Pancreas (tissue), 10 donors: Measurements from ENCODE around the gene UBL3. TPM values are rescaled to one million over a fixed set of nuclear protein-coding genes. Genes with fewer than 3 reads are reported as not detected.

Source experiments
- ATAC-seq, 4 donors: fragments of 200-7000 bp; cut with Tn5 transposase; one replicate each; pipeline versions ENCODE4 v1.8.0 to v1.9.1; 2020; ENCODE audit warnings: mild to moderate bottlenecking in 4 of 4, moderate library complexity in 4 of 4
- DNase-seq, 6 donors: peaks; one replicate each; pipeline ENCODE4 v3.0.0-alpha.2; 2020
- FAIRE-seq: peaks from 2 replicates; lab custom pipeline; 2012; peaks lifted over from hg19 to GRCh38; lab: Jason Lieb, UNC
- H3K27ac ChIP-seq, 4 donors: fragments of 200-600 bp; sonication (generic); 1 replicate in 3 of 4; 2 replicates in 1 of 4; pipeline versions ENCODE4 v1.5.0 to v1.8.0; 2020
- H3K27me3 ChIP-seq, 4 donors: fragments of 200-600 bp; one replicate each; pipeline ENCODE4 v1.8.0; 2021
- H3K36me3 ChIP-seq, 3 donors: fragments of 200-600 bp; sonication (generic) in 1 of 3; one replicate each; pipeline versions ENCODE4 v1.5.0 to v1.8.0; 2020 to 2021
- H3K4me1 ChIP-seq, 3 donors: fragments of 200-600 bp; one replicate each; pipeline ENCODE4 v1.8.0; 2021
- H3K4me3 ChIP-seq, 4 donors: fragments of 200-600 bp; sonication (generic) in 2 of 4; one replicate each; pipeline versions ENCODE4 v1.5.0 to v1.8.0; 2020 to 2021
- H3K9me3 ChIP-seq, 4 donors: fragments of 200-600 bp; one replicate each; pipeline ENCODE4 v1.8.0; 2021
- CTCF ChIP-seq, 4 donors: fragments of 200-600 bp; sonication (generic) in 3 of 4; IDR thresholded peaks; one replicate each; pipeline versions ENCODE4 v1.5.0 to v1.8.0; 2021; ENCODE audit warnings: antibody characterized with exemption in 4 of 4
- WGBS, 2 donors: extraction: QIAGEN DNeasy Blood & Tissue Kit; methylation state at CpG; one replicate each; pipeline ENCODE4 v1.1.7; 2013; 5-methylcytosine and 5-hydroxymethylcytosine counted together
- intact Hi-C, 3 donors: fragments of 100-400 bp; cut with DNase I; formaldehyde crosslinking; loops; one replicate each; pipeline versions ENCODE4 v1.11.1 to v1.14.2; 2022
- polyA plus RNA-seq, 2 donors: library from polyadenylated mRNA; stranded (reverse); fragments of 200-250 nt; gene quantifications; one replicate each; pipeline ENCODE4 v1.2.3, GENCODE V29; 2013
- total RNA-seq, 6 donors: library from RNA; stranded (reverse); fragmentation: NEBNext Ultra II Directional in 4 of 6; extraction: Animal tissue kit (Norgen Biotek cat#: 25700) in 4 of 6; gene quantifications; one replicate each; pipeline versions ENCODE4 v1.2.1 to v1.2.4, GENCODE V29; 2021 to 2023
- donor health status: healthy with polysubstance abuse.
- donor health status: DM: no; HTN: no; CAD: no; lungs with moderate emphysema.
- donor health status: DM: no; HTN: no; CAD: no.
- donor health status: control.
- donor health status: control.
- donor health status: Bipolar disorder and iron deficiency.
- donor health status: DM: yes; HTN: yes; CAD: no.
- donor health status: DM: no; HTN: no; CAD: no.
- donor health status: DM: no; HTN: no; CAD: no.
- donor health status: DM: yes; HTN: yes; CAD: no.

UBL3 gene
- total and polyA plus RNA-seq, 8 donors: 9.7 to 31.5 (median 23.1) TPM

GRCh38 chr13:29877456-29878078, 27.1 kb upstream of the UBL3 start:
- TF ChIP-seq CTCF (IDR thresholded peaks at IDR 0.05): no peak
- no peak overlapping the region for H3K4me3 ChIP-seq
- H3K36me3 ChIP-seq: no peaks in the 10 kb centered on the region
- DNase-seq (no peak), FAIRE-seq (no peak), ATAC-seq (peak in 3 of 4 donors; percentile 32 to 65 (median 56))
- H3K4me1 ChIP-seq: no peaks in the 10 kb centered on the region
- H3K9me3 ChIP-seq: no peaks in the 10 kb centered on the region
- intact Hi-C loops: no loop called here
- H3K27ac ChIP-seq: no peak overlapping the region
- 27 to 28% methylated on average over 6 of the region's 6 CpGs for WGBS, 2 donors
- H3K27me3 ChIP-seq: no peaks in the 10 kb centered on the region

GRCh38 chr13:29875646-29876045, 25.2 kb upstream of the UBL3 start:
- intact Hi-C loops: no loop called here

GRCh38 chr13:29868581-29868980, 18.2 kb upstream of the UBL3 start:
- H3K27ac ChIP-seq: no peak overlapping the region
- 83 to 91% methylated on average over 7 of the region's 7 CpGs for WGBS, 2 donors
- H3K36me3 ChIP-seq: no peaks in the 10 kb centered on the region
- no peak overlapping the region for H3K4me3 ChIP-seq
- H3K27me3 ChIP-seq: no peaks in the 10 kb centered on the region
- no peaks in the 10 kb centered on the region for H3K4me1 ChIP-seq
- DNase-seq: no peak
- intact Hi-C loops: no loop called here
- no peak for ATAC-seq
- no peaks in the 10 kb centered on the region for H3K9me3 ChIP-seq
- no peak for TF ChIP-seq CTCF (IDR thresholded peaks at IDR 0.05)
- no peak for FAIRE-seq

More at GRCh38 chr13:29875646-29876045, 25.2 kb upstream of the UBL3 start:
- TF ChIP-seq CTCF (IDR thresholded peaks at IDR 0.05): no peak
- H3K9me3 ChIP-seq: no peaks in the 10 kb centered on the region
- 82 to 84% methylated on average over 3 of the region's 3 CpGs for WGBS, 2 donors
- no peaks in the 10 kb centered on the region for H3K36me3 ChIP-seq
- no peak for FAIRE-seq
- no peak for ATAC-seq
- no peak overlapping the region for H3K27ac ChIP-seq
- H3K4me1 ChIP-seq: no peaks in the 10 kb centered on the region
- no peak for DNase-seq
- H3K4me3 ChIP-seq: no peak overlapping the region
- H3K27me3 ChIP-seq: no peaks in the 10 kb centered on the region

GRCh38 chr13:29865934-29866333, 15.5 kb upstream of the UBL3 start:
- Histone ChIP-seq H3K4me3 (no peak overlapping the region), H3K27ac (no peak overlapping the region), H3K27me3 (no peaks in the 10 kb centered on the region), H3K36me3 (no peaks in the 10 kb centered on the region), H3K4me1 (no peaks in the 10 kb centered on the region), H3K9me3 (no peaks in the 10 kb centered on the region)
- intact Hi-C loops: no loop called here
- FAIRE-seq: no peak
- 62 to 63% methylated on average over 6 of the region's 6 CpGs for WGBS, 2 donors
- no peak for TF ChIP-seq CTCF (IDR thresholded peaks at IDR 0.05)
- DNase-seq: no peak
- no peak for ATAC-seq

- intact Hi-C loops: no loop called here
- TF ChIP-seq CTCF (IDR thresholded peaks at IDR 0.05): no peak
- no peak for DNase-seq
- WGBS, 2 donors: 87 to 95% methylated on average over 8 of the region's 8 CpGs
- H3K4me1 ChIP-seq: no peaks in the 10 kb centered on the region
- no peak overlapping the region for H3K27ac ChIP-seq
- no peak for ATAC-seq
- no peaks in the 10 kb centered on the region for H3K36me3 ChIP-seq
- H3K9me3 ChIP-seq: no peaks in the 10 kb centered on the region
- no peak overlapping the region for H3K4me3 ChIP-seq
- H3K27me3 ChIP-seq: no peaks in the 10 kb centered on the region
- FAIRE-seq: no peak
Measured at GRCh38 chr13:29861694-29862110, 11.3 kb upstream of the UBL3 start.
